OCI-LY3 (cell line): ENCODE results near the gene CNTN5.

Experiments
- H2AFZ ChIP-seq: fragments of 200-600, 300-600 bp; shearing (Covaris generic); 2 replicates; pipeline ENCODE4 v1.6.0; 2014; ENCODE audit warnings: antibody characterized with exemption, low read depth, low read length
- H3K27ac ChIP-seq: fragments of 200-600, 300-600 bp; sonication (generic); 2 replicates; pipeline ENCODE4 v1.5.1; 2014; ENCODE audit warnings: mild to moderate bottlenecking, low read length, moderate library complexity, mixed read lengths
- H3K27me3 ChIP-seq: fragments of 200-600, 300-600 bp; sonication (generic); 2 replicates; pipeline ENCODE4 v1.6.1; 2014; ENCODE audit warnings: low read depth, low read length, mixed read lengths
- H3K36me3 ChIP-seq: fragments of 200-600, 300-600 bp; sonication (generic); replicated peaks from 2 replicates; pipeline ENCODE3; 2014; ENCODE audit warnings: low read depth, low read length, mixed read lengths
- H3K4me1 ChIP-seq: fragments of 300-600, 200-600 bp; sonication (generic); 2 replicates; pipeline ENCODE4 v1.6.1; 2014; ENCODE audit warnings: low read length, mixed read lengths
- H3K4me2 ChIP-seq: fragments of 200-600, 300-600 bp; sonication (generic); 2 replicates; pipeline ENCODE4 v1.6.1; 2014; ENCODE audit warnings: low read length, mixed read lengths
- H3K4me3 ChIP-seq: fragments of 300-600, 200-600 bp; sonication (generic); 2 replicates; pipeline ENCODE4 v1.5.1; 2014; ENCODE audit warnings: antibody characterized with exemption, mild to moderate bottlenecking, low read length, moderate library complexity
- H3K79me2 ChIP-seq: fragments of 300-600, 200-600 bp; shearing (Covaris generic); 2 replicates; pipeline ENCODE4 v1.6.1; 2014; ENCODE audit warnings: mild to moderate bottlenecking, low read length, mixed read lengths
- H3K9ac ChIP-seq: fragments of 300-600, 200-600 bp; shearing (Covaris generic); 2 replicates; pipeline ENCODE4 v1.6.0; 2014; ENCODE audit warnings: mild to moderate bottlenecking, low read length, moderate library complexity
- H3K9me3 ChIP-seq: fragments of 200-600, 300-600 bp; shearing (Covaris generic); 2 replicates; pipeline ENCODE4 v1.6.1; 2014; ENCODE audit warnings: low read length, mixed read lengths; ENCODE audit not compliant: insufficient read depth
- H4K20me1 ChIP-seq: fragments of 200-600, 300-600 bp; sonication (generic); 2 replicates; pipeline ENCODE4 v1.6.1; 2016; ENCODE audit warnings: low read length, mixed read lengths; ENCODE audit not compliant: insufficient read depth
- EZH2phosphoT487 ChIP-seq: fragments of 200-600 bp; shearing (Covaris generic); IDR thresholded peaks from 2 replicates; pipeline ENCODE4 v1.6.1; 2018; ENCODE audit warnings: antibody characterized with exemption, mixed run types, low read depth
- TF ChIP-seq, protein P1 (sequence below): fragments of 200-600, 300-600 bp; sonication (generic); IDR thresholded peaks from 2 replicates; pipeline ENCODE4 v1.5.1; 2014; ENCODE audit warnings: antibody characterized with exemption, low read length, low read depth

The CNTN5 gene

DNA sequence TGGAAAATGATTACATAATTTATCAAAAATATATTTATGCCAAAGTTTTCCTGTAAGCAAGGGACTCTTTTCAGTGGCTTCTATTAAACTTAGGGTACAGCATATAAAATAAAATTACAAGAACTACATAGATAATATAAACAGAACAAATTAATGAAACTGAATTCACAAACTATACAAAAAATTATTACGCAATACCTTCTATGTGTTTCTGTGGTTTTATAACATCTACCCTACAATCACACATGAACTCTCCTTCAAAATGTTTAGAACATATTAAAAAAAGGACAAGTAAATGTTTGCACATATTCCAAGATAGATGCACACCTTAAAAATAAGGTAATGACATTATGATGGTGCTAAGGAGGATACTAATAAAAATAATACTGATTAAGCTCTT lies 235.9 kb downstream of the CNTN5 start:
- no peak overlapping the region for H3K9ac ChIP-seq

DNA sequence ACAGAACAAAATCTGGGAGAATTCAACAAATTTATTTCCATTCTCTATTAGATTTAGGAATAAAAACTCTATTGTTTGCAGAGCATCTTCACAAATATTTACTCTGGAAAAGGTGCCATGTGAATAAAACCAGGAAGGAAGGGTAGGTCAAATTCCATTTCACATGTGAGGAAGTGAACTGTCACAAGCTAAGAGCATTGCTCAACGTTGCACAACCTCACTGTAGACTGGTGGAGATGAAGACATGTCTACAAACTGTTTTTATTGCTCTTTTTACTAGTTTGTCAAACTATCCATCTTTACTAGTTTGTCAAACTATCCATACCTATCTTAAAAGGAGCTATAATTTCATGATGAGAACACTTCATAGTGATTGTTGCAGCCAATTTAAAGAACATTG lies 236.4 kb downstream of the CNTN5 start:
- H3K79me2 ChIP-seq = no peaks in the 10 kb centered on the region
- H3K27ac ChIP-seq = no peak overlapping the region
- no peaks in the 10 kb centered on the region for H3K9me3 ChIP-seq
- H3K9ac ChIP-seq = no peak overlapping the region
- H3K4me3 ChIP-seq = no peak overlapping the region
- H3K27me3 ChIP-seq = no peaks in the 10 kb centered on the region
- TF ChIP-seq, protein P1, sequence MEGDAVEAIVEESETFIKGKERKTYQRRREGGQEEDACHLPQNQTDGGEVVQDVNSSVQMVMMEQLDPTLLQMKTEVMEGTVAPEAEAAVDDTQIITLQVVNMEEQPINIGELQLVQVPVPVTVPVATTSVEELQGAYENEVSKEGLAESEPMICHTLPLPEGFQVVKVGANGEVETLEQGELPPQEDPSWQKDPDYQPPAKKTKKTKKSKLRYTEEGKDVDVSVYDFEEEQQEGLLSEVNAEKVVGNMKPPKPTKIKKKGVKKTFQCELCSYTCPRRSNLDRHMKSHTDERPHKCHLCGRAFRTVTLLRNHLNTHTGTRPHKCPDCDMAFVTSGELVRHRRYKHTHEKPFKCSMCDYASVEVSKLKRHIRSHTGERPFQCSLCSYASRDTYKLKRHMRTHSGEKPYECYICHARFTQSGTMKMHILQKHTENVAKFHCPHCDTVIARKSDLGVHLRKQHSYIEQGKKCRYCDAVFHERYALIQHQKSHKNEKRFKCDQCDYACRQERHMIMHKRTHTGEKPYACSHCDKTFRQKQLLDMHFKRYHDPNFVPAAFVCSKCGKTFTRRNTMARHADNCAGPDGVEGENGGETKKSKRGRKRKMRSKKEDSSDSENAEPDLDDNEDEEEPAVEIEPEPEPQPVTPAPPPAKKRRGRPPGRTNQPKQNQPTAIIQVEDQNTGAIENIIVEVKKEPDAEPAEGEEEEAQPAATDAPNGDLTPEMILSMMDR = no peak
- no peak for TF ChIP-seq EZH2phosphoT487
- no peak overlapping the region for H2AFZ ChIP-seq
- H3K4me2 ChIP-seq = no peak overlapping the region
- no peaks in the 10 kb centered on the region for H4K20me1 ChIP-seq
- H3K4me1 ChIP-seq = no peaks in the 10 kb centered on the region
- H3K36me3 ChIP-seq = no peaks in the 10 kb centered on the region

More for the DNA sequence above, 235.9 kb downstream of the CNTN5 start:
- Histone ChIP-seq H3K79me2 (no peaks in the 10 kb centered on the region), H3K4me3 (no peak overlapping the region), H4K20me1 (no peaks in the 10 kb centered on the region), H3K4me1 (no peaks in the 10 kb centered on the region), H3K9me3 (no peaks in the 10 kb centered on the region), H3K27ac (no peak overlapping the region), H3K27me3 (no peaks in the 10 kb centered on the region), H3K4me2 (no peak overlapping the region), H2AFZ (no peak overlapping the region), H3K36me3 (no peaks in the 10 kb centered on the region)
- no peak for TF ChIP-seq EZH2phosphoT487
- TF ChIP-seq, protein P1 = no peak

DNA sequence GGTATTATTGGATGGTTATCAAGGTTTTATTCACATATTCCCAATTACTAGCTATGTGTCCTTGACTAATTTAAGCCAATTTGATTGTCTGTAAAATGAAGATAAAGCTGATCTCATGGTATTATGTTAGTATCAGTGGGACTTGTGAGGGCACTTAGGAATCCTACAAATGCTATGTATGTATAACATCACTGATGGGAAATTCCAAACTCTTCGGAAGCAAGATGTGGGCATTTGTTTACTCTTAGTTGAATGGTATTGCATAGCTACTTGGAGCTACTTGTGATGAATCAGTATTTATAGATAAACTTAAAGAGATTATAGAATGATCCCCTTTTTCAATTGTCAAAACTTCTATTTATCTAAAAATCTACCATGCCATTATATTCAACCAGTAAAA lies 239.9 kb downstream of the CNTN5 start:
- Histone ChIP-seq H2AFZ (no peak overlapping the region), H3K4me2 (no peak overlapping the region), H3K4me3 (no peak overlapping the region), H3K9me3 (no peaks in the 10 kb centered on the region), H3K9ac (no peak overlapping the region), H4K20me1 (no peaks in the 10 kb centered on the region), H3K27me3 (no peaks in the 10 kb centered on the region), H3K36me3 (no peaks in the 10 kb centered on the region), H3K79me2 (no peaks in the 10 kb centered on the region), H3K4me1 (no peaks in the 10 kb centered on the region), H3K27ac (no peak overlapping the region)
- TF ChIP-seq, protein P1 = no peak
- no peak for TF ChIP-seq EZH2phosphoT487

DNA sequence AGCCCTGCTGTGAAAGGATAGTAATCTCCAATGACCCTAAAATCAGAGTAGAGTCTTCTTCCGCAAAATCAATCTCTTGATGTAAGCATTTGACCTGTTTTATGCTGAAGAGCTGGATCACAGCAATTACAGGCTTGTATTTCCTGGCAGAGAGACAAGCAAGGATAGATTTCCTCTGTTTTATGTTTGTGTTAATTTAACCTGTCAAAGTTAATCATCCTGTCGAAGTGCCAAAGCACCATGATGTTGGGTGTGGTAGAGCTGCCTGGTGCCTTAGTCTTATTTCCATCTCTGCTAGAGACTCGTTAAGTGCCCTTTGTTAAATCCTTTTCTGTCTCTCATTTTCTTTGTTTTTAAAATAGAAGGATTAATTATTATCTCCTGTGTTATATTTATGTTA lies 248.1 kb downstream of the CNTN5 start:
- H2AFZ ChIP-seq = no peak overlapping the region
- no peak overlapping the region for H3K4me3 ChIP-seq
- no peak overlapping the region for H3K9ac ChIP-seq
- no peaks in the 10 kb centered on the region for H3K36me3 ChIP-seq
- H3K27me3 ChIP-seq = no peaks in the 10 kb centered on the region
- H3K27ac ChIP-seq = no peak overlapping the region
- H3K4me1 ChIP-seq = no peaks in the 10 kb centered on the region
- no peaks in the 10 kb centered on the region for H3K79me2 ChIP-seq
- no peak overlapping the region for H3K4me2 ChIP-seq
- no peaks in the 10 kb centered on the region for H3K9me3 ChIP-seq
- H4K20me1 ChIP-seq = no peaks in the 10 kb centered on the region
- TF ChIP-seq, protein P1 = no peak
- TF ChIP-seq EZH2phosphoT487 = no peak
